B cell (primary cell): ENCODE measurements around the gene INSYN2A. TPM values are rescaled to one million over a fixed set of nuclear protein-coding genes. Genes with fewer than 3 reads are reported as not detected.

Experiments used
- ATAC-seq: fragments of 200-7000 bp; cut with Tn5 transposase; one replicate; pipeline ENCODE4 v1.10.0; 2021; ENCODE audit warnings: low read depth, mild to moderate bottlenecking, moderate number of reproducible peaks, moderate library complexity
- CTCF ChIA-PET: fragments of 350-600 bp; sonication (Branson Sonifier 250); formaldehyde crosslinking; loops from one replicate; lab custom pipeline; 2021; ENCODE audit warnings: antibody characterized with exemption, inconsistent platforms; lab: Charles Lee
- POLR2A ChIA-PET: fragments of 350-600 bp; sonication (Branson Sonifier 250); formaldehyde crosslinking; loops from one replicate; lab custom pipeline; 2021; ENCODE audit warnings: antibody characterized with exemption; lab: Charles Lee
- DNase-seq: peaks from one replicate; pipeline ENCODE4 v3.0.0; 2013
- H2AFZ ChIP-seq: 2 replicates; pipeline ENCODE4 v1.6.1; 2012; ENCODE audit warnings: mild to moderate bottlenecking, low read depth, low read length; ENCODE audit not compliant: insufficient read depth, poor library complexity, severe bottlenecking
- H3K27ac ChIP-seq, 2 donors: 1 replicate in 1 of 2; 2 replicates in 1 of 2; pipeline ENCODE4 v1.5.1; 2012 to 2013; ENCODE audit warnings: low read length in 2 of 2, mild to moderate bottlenecking in 2 of 2, moderate library complexity in 1 of 2
- H3K27me3 ChIP-seq, 4 experiments: fragments of 200-600 bp in 1 of 4; sonication (generic) in 1 of 4; replicated peaks in 1 of 4; 1 replicate in 2 of 4; 2 replicates in 2 of 4; pipeline versions ENCODE4 v1.6.1 to v1.7.0; 2013 to 2016; ENCODE audit warnings: low read length in 3 of 4, mild to moderate bottlenecking in 2 of 4, mixed read lengths in 1 of 4, moderate library complexity in 1 of 4; ENCODE audit not compliant: insufficient read depth in 4 of 4, control insufficient read depth in 3 of 4; ENCODE audit errors: control extremely low read depth in 1 of 4
- H3K36me3 ChIP-seq, 2 experiments: replicated peaks in 1 of 2; 1 replicate in 1 of 2; 2 replicates in 1 of 2; pipeline versions ENCODE4 v1.6.1 to v1.7.1; 2013; ENCODE audit warnings: low read length in 1 of 2; ENCODE audit not compliant: insufficient read depth in 2 of 2, control insufficient read depth in 1 of 2; ENCODE audit errors: control extremely low read depth in 1 of 2, extremely low read depth in 1 of 2
- H3K4me1 ChIP-seq, 2 donors: fragments of 200-600 bp in 1 of 2; sonication (generic) in 1 of 2; 1 replicate in 1 of 2; 2 replicates in 1 of 2; pipeline versions ENCODE4 v1.5.1 to v1.6.1; 2013 to 2017; ENCODE audit warnings: low read length in 2 of 2; ENCODE audit not compliant: control insufficient read depth in 2 of 2, insufficient read depth in 2 of 2
- H3K4me2 ChIP-seq: replicated peaks from 2 replicates; pipeline ENCODE3; 2012; ENCODE audit warnings: mild to moderate bottlenecking, low read depth, low read length; ENCODE audit not compliant: poor library complexity, severe bottlenecking
- H3K4me3 ChIP-seq, 5 experiments: fragments of 200-600 bp in 1 of 5; sonication (generic) in 1 of 5; 1 replicate in 3 of 5; 2 replicates in 2 of 5; pipeline versions ENCODE4 v1.5.1 to v1.7.0; 2011 to 2016; ENCODE audit warnings: low read length in 4 of 5, mild to moderate bottlenecking in 4 of 5, low read depth in 2 of 5, control low read depth in 1 of 5, moderate library complexity in 1 of 5; ENCODE audit not compliant: insufficient read depth in 1 of 5; ENCODE audit errors: control extremely low read depth in 1 of 5, extremely low read depth in 1 of 5
- H3K79me2 ChIP-seq: fragments of 200-600 bp; sonication (generic); one replicate; pipeline ENCODE4 v1.6.0; 2016; ENCODE audit warnings: low read length; ENCODE audit not compliant: control insufficient read depth, insufficient read depth
- H3K9ac ChIP-seq: fragments of 200-600 bp; sonication (generic); 2 replicates; pipeline ENCODE4 v1.6.1; 2017; ENCODE audit warnings: mild to moderate bottlenecking, low read length, moderate library complexity
- H3K9me3 ChIP-seq, 3 donors: one replicate each; pipeline versions ENCODE4 v1.6.1 to v1.7.1; 2013; ENCODE audit warnings: low read length in 2 of 3; ENCODE audit not compliant: control insufficient read depth in 2 of 3, insufficient read depth in 1 of 3; ENCODE audit errors: control extremely low read depth in 1 of 3
- H4K20me1 ChIP-seq: 2 replicates; pipeline ENCODE4 v1.6.0; 2012; ENCODE audit warnings: mild to moderate bottlenecking, low read length; ENCODE audit not compliant: insufficient read depth, control insufficient read depth, poor library complexity, severe bottlenecking
- H3K27ac Mint-ChIP-seq: one replicate; pipeline ENCODE4 v1.8.0; 2021; ENCODE audit warnings: mixed read lengths
- H3K27me3 Mint-ChIP-seq: one replicate; pipeline ENCODE4 v1.8.0; 2021; ENCODE audit warnings: mixed read lengths
- H3K4me1 Mint-ChIP-seq: one replicate; pipeline ENCODE4 v1.8.0; 2021; ENCODE audit warnings: mixed read lengths
- H3K4me3 Mint-ChIP-seq: one replicate; pipeline ENCODE4 v1.8.0; 2021; ENCODE audit warnings: mixed read lengths
- H3K9me3 Mint-ChIP-seq: one replicate; pipeline ENCODE4 v1.8.0; 2022; ENCODE audit warnings: mixed read lengths; ENCODE audit not compliant: insufficient read depth
- CTCF ChIP-seq: fragments of 200-600 bp; IDR thresholded peaks from one replicate; pipeline ENCODE4 v1.8.0; 2022; ENCODE audit warnings: antibody characterized with exemption, mild to moderate bottlenecking
- EZH2 ChIP-seq: IDR thresholded peaks from 2 replicates; pipeline ENCODE4 v1.6.1; 2012; ENCODE audit warnings: borderline replicate concordance, low read depth, mild to moderate bottlenecking, moderate library complexity, low read length; ENCODE audit not compliant: insufficient read depth, poor library complexity, severe bottlenecking
- whole genome bisulfite sequencing: methylation state at CpG from one replicate; pipeline ENCODE4 v1.1.5; 2013; ENCODE audit warnings: missing lambda C conversion rate; ENCODE audit not compliant: insufficient coverage; 5-methylcytosine and 5-hydroxymethylcytosine counted together
- intact Hi-C: fragments of 100-400 bp; cut with micrococcal nuclease; formaldehyde crosslinking; loops from one replicate; pipeline ENCODE4 v1.10.0; 2022
- polyA plus RNA-seq: library from polyadenylated mRNA; depleted of rRNA; stranded (reverse); fragments of >200 nt; gene quantifications from 2 replicates; pipeline ENCODE4 v1.2.3, GENCODE V29; 2012
- total RNA-seq, 2 donors: library from RNA; stranded (reverse); fragments of 120-200 nt in 1 of 2; gene quantifications; 1 replicate in 1 of 2; 2 replicates in 1 of 2; pipeline versions ENCODE4 v1.2.3 to v1.2.4, GENCODE V29; 2013 to 2022

The INSYN2A gene
- total and polyA plus RNA-seq, 2 donors (not counting 1 experiment from before 2014, with no cell fraction given) = not detected

DNA sequence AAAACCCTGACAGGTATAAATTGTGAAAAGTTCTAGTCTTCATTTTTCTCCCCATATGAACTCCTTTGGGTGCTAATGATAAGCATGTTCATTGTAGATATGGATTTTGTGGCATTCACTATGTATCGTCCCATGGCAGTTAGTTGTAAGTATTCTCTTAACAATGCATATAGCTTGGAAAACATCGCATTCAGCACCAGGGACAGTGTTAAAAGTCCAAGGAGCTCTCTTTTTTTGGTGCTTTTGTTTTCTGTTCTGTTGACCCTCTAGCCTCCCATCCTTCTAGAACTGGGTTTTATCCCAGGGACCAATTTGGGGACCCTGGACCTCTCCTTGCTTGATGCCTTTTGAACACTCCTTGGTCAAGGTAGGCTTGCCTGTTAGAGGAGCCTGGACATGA is 37.7 kb downstream of the INSYN2A start:
- Histone ChIP-seq H2AFZ (no peak overlapping the region), H3K4me3 (no peak overlapping the region), H3K27ac (no peak overlapping the region), H3K79me2 (no peaks in the 10 kb centered on the region), H3K9me3 (no peaks in the 10 kb centered on the region), H3K36me3 (no peaks in the 10 kb centered on the region), H3K9ac (no peak overlapping the region), H3K4me1 (no peaks in the 10 kb centered on the region), H3K27me3 (no peaks in the 10 kb centered on the region), H3K4me2 (no peak overlapping the region), H4K20me1 (no peaks in the 10 kb centered on the region)
- intact Hi-C loops = no loop called here
- ChIA-PET CTCF (no interaction called here), POLR2A (no interaction called here)
- TF ChIP-seq EZH2 = no peak
- no peak for TF ChIP-seq CTCF
- Mint-ChIP-seq H3K4me3 (no peak overlapping the region), H3K27ac (no peak overlapping the region), H3K27me3 (no peaks in the 10 kb centered on the region), H3K4me1 (no peaks in the 10 kb centered on the region), H3K9me3 (no peaks in the 10 kb centered on the region)
- ATAC-seq = no peak
- 100% methylated on average over 2 of the region's 2 CpGs for WGBS
- no peak for DNase-seq

DNA sequence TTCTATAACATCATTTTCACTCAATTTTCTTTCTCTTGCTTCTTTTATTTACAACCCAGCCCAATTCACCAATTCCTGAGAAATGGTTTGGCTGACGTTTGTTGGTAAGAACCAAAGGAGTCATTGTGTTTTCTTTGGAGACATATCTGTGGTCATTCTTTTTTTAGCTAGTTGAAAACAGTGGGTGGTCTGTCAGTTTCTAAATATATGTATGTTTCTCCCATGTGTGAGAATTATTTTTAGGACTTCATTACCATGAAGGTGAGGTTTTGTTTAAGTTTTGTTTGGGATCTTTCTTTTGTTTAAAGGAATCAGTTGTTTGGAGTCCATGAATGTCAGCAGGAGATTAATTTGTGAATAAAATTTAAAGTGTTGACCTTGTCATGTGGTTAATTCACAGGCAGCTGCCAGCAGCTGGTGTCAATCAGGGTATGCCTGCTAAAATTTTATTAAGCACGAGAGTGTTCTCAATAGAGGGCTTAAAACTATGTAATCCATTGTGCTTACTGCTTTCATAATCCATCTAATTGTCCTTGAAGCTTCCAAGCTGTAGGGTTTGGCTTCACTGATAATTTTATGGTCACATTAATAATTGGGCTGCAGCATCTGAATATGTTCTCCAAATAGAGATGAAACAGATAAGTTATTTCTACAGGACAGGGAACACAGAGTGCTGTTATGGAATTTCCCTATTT is 38.7 kb downstream of the INSYN2A start:
- intact Hi-C loops = no loop called here
- CTCF ChIA-PET = no interaction called here

More for the DNA sequence above, 38.7 kb downstream of the INSYN2A start:
- Histone ChIP-seq H3K9ac (no peak overlapping the region), H3K4me3 (no peak overlapping the region), H3K4me1 (no peaks in the 10 kb centered on the region), H3K79me2 (no peaks in the 10 kb centered on the region), H3K9me3 (no peaks in the 10 kb centered on the region), H3K4me2 (no peak overlapping the region), H2AFZ (no peak overlapping the region), H4K20me1 (no peaks in the 10 kb centered on the region), H3K27me3 (no peaks in the 10 kb centered on the region), H3K27ac (no peak overlapping the region), H3K36me3 (no peaks in the 10 kb centered on the region)
- no peak overlapping the region for H3K27ac Mint-ChIP-seq
- no peak for ATAC-seq
- no peaks in the 10 kb centered on the region for H3K27me3 Mint-ChIP-seq
- no peaks in the 10 kb centered on the region for H3K4me1 Mint-ChIP-seq
- no peaks in the 10 kb centered on the region for H3K9me3 Mint-ChIP-seq
- TF ChIP-seq CTCF (no peak), EZH2 (no peak)
- WGBS = no CpG with 5 or more reads among the region's 2 CpGs
- DNase-seq = no peak
- no peak overlapping the region for H3K4me3 Mint-ChIP-seq
- POLR2A ChIA-PET = no interaction called here
